Immature natural killer cell (primary cell): ENCODE data around the gene SPHKAP. TPM values are rescaled to one million over a fixed set of nuclear protein-coding genes. Genes with fewer than 3 reads are reported as not detected.
"Not testable (repeated sequence)": the region's sequence is repeated elsewhere in the genome, so short reads cannot be mapped to it uniquely, and the experiment has no call there.

Source experiments
- DNase-seq, 3 donors: peaks; one replicate each; pipeline ENCODE4 v3.0.0; 2022; ENCODE audit warnings: mixed read lengths in 1 of 3
- H3K27ac Mint-ChIP-seq, 6 donors: one replicate each; pipeline ENCODE4 v1.8.0; 2020; ENCODE audit warnings: mixed read lengths in 6 of 6, mild to moderate bottlenecking in 5 of 6, inconsistent platforms in 4 of 6, moderate library complexity in 3 of 6
- H3K27me3 Mint-ChIP-seq, 3 donors: one replicate each; pipeline ENCODE4 v1.8.0; 2020 to 2021; ENCODE audit warnings: low read depth in 3 of 3, mild to moderate bottlenecking in 3 of 3, mixed read lengths in 3 of 3, moderate library complexity in 3 of 3, inconsistent platforms in 1 of 3
- H3K36me3 Mint-ChIP-seq, 3 donors: one replicate each; pipeline ENCODE4 v1.8.0; 2020; ENCODE audit warnings: mixed read lengths in 3 of 3, inconsistent platforms in 2 of 3, mild to moderate bottlenecking in 2 of 3
- H3K4me1 Mint-ChIP-seq, 2 donors: one replicate each; pipeline ENCODE4 v1.8.0; 2020; ENCODE audit warnings: inconsistent platforms in 2 of 2, mild to moderate bottlenecking in 2 of 2, mixed read lengths in 2 of 2, moderate library complexity in 1 of 2
- H3K4me3 Mint-ChIP-seq, 5 donors: one replicate each; pipeline ENCODE4 v1.8.0; 2020; ENCODE audit warnings: mild to moderate bottlenecking in 5 of 5, mixed read lengths in 5 of 5, inconsistent platforms in 3 of 5, moderate library complexity in 3 of 5
- H3K9me3 Mint-ChIP-seq, 6 donors: one replicate each; pipeline ENCODE4 v1.8.0; 2020; ENCODE audit warnings: mild to moderate bottlenecking in 6 of 6, mixed read lengths in 6 of 6, inconsistent platforms in 4 of 6, moderate library complexity in 3 of 6
- polyA plus RNA-seq, 3 donors: library from polyadenylated mRNA; unstranded; fragments of 300-500 nt; fragmentation: Illumina TruSeq; gene quantifications; one replicate each; pipeline ENCODE4 v1.2.3, GENCODE V29; 2021

SPHKAP gene
- polyA plus RNA-seq, 3 donors from 2014 or later = not detected

DNA sequence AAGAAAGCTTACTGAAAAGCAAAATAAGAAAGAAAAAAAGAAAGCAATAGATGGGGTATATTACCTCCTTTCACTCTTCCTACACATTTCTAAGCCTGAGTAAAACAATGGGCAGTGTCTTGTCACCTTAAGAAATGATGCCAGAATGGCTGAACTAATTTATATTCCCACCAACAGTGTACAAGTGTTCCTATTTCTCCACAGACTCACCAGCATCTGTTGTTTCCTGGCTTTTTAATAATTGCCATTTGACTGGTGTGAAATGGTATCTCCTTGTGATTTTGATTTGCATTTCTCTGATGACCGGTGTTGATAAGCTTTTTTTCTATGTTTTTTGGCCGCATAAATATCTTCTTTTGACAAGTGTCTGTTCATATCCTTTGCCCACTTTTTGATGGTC, 98.4 kb downstream of the SPHKAP start:
- Mint-ChIP-seq H3K36me3 (no peaks in the 10 kb centered on the region), H3K27me3 (peaks cover 0 to 2% (median 0%) of the 10 kb centered on the region in 3 donors), H3K27ac (no peak overlapping the region), H3K9me3 (peaks cover 7 to 45% (median 11%) of the 10 kb centered on the region in 6 donors), H3K4me1 (no peaks in the 10 kb centered on the region), H3K4me3 (no peak overlapping the region)
- no peak for DNase-seq

DNA sequence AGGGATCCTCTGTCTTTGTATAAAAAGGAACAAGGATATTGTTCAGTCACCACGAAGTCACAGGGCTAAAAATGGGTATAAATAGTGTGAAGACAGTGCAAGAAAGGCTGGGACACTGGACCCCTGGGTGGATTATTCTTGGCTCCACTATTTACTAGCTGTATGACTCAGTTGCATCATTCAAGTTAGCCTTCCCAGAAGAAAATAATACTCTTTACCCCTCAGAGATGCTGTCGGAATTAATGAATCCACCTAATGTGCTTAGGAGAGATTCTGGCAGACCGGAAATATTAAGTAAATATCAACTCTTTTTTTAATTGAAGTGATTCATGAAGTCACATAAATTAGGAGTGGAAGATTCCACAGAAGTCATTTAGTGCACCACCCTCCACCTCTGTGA, 98.9 kb downstream of the SPHKAP start:
- DNase-seq = no peak
- no peak overlapping the region for H3K27ac Mint-ChIP-seq
- H3K27me3 Mint-ChIP-seq = peaks cover 0 to 2% (median 0%) of the 10 kb centered on the region in 3 donors
- H3K4me3 Mint-ChIP-seq = no peak overlapping the region
- H3K36me3 Mint-ChIP-seq = no peaks in the 10 kb centered on the region
- no peaks in the 10 kb centered on the region for H3K4me1 Mint-ChIP-seq
- peaks cover 7 to 50% (median 13%) of the 10 kb centered on the region in 6 donors for H3K9me3 Mint-ChIP-seq

DNA sequence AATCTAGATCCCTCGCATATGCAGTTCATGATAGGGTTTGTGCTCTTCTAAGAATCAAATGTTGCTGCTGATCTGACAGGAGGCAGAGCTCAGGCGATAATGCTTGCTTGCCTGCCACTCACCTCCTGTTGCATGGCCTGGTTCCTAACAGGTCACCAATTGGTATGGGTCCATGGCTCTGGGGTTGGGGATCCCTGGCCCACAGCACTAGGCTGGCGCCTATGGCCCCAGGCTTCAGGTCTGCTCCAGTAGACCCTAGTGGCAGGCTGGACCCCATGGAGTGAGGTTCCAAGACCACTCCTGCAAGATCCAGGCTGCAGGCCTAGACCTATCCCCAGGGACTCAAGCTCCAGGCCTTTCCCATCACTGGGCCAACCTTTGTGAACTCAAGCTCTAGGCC, 102.3 kb downstream of the SPHKAP start:
- H3K4me1 Mint-ChIP-seq = no peaks in the 10 kb centered on the region
- no peak overlapping the region for H3K4me3 Mint-ChIP-seq
- H3K9me3 Mint-ChIP-seq = peaks cover 10 to 41% (median 15%) of the 10 kb centered on the region in 6 donors
- H3K36me3 Mint-ChIP-seq = no peaks in the 10 kb centered on the region
- no peak overlapping the region for H3K27ac Mint-ChIP-seq
- H3K27me3 Mint-ChIP-seq = peaks cover 0 to 2% (median 0%) of the 10 kb centered on the region in 3 donors
- DNase-seq = no peak

DNA sequence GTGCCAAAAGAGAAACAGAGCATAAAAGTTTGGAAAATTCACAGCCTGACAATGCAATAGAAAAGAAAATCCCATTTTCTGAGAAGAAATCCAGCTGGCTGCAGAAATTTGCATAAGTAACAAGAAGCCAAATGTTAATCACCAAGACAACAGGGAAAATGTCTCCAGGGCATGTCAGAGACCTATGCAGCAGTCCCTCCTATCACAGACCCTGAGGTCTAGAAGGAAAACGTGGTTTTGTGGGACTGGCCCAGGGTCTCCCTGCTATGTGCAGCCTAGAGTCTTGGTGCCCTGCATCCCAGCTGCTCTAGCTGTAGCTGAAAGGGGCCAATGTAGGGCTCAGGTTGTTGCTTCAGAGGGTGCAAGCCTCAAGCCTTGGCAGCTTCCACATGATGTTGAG, 104.8 kb downstream of the SPHKAP start:
- H3K27me3 Mint-ChIP-seq, H3K27ac Mint-ChIP-seq: not testable (repeated sequence)

DNA sequence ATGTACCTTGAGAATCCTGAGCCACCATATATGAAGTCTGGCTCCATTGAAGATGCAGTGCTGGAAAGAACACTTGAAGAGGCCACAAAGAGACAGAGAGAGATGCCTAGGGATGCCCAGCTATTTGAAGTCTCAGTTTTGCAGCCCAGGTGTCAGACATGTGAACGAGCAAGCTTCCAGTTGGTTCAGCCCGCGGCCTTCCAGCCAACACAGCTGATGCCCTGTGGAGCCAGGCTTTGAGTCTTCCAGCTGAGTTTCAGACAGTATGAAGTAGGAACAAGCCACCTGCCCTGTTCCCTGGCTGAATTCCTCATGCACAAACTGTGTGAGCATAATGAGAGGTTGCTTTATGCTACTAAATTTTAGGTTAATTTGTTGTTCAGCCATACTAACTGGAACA, 108.8 kb downstream of the SPHKAP start:
- no peak for DNase-seq
- H3K36me3 Mint-ChIP-seq = no peaks in the 10 kb centered on the region
- H3K4me1 Mint-ChIP-seq = no peaks in the 10 kb centered on the region
- H3K27me3 Mint-ChIP-seq = no peaks in the 10 kb centered on the region
- peaks cover 4 to 26% (median 10%) of the 10 kb centered on the region in 6 donors for H3K9me3 Mint-ChIP-seq
- no peak overlapping the region for H3K27ac Mint-ChIP-seq
- no peak overlapping the region for H3K4me3 Mint-ChIP-seq

More for the DNA sequence above, 104.8 kb downstream of the SPHKAP start:
- not testable (repeated sequence) for DNase-seq, H3K4me1 Mint-ChIP-seq, H3K4me3 Mint-ChIP-seq, H3K36me3 Mint-ChIP-seq
- peaks cover 6 to 40% (median 17%) of the 10 kb centered on the region in 6 donors for H3K9me3 Mint-ChIP-seq

DNA sequence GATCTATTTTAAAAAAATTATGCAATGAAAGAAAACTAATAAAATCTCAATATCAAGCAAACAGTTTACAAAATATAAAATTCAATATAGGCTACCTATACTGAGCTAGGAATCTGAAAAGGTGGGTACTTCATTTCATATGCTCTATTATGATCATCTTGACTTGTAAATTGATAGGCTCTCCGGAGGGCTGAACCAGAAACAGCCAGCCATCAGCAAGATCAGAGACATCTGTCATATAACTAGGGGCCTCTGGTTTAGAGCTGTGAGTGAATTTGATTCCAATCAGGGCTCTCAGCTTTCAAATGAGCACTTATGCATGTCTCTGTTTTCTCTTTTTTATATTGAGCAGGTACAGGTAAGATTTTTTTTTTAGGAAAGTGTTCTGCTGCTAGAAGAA, 114.2 kb downstream of the SPHKAP start:
- peaks cover 0 to 30% (median 6%) of the 10 kb centered on the region in 6 donors for H3K9me3 Mint-ChIP-seq
- H3K36me3 Mint-ChIP-seq = no peaks in the 10 kb centered on the region
- H3K4me1 Mint-ChIP-seq = no peaks in the 10 kb centered on the region
- H3K27ac Mint-ChIP-seq = no peak overlapping the region
- no peak for DNase-seq
- no peaks in the 10 kb centered on the region for H3K27me3 Mint-ChIP-seq
- H3K4me3 Mint-ChIP-seq = no peak overlapping the region

DNA sequence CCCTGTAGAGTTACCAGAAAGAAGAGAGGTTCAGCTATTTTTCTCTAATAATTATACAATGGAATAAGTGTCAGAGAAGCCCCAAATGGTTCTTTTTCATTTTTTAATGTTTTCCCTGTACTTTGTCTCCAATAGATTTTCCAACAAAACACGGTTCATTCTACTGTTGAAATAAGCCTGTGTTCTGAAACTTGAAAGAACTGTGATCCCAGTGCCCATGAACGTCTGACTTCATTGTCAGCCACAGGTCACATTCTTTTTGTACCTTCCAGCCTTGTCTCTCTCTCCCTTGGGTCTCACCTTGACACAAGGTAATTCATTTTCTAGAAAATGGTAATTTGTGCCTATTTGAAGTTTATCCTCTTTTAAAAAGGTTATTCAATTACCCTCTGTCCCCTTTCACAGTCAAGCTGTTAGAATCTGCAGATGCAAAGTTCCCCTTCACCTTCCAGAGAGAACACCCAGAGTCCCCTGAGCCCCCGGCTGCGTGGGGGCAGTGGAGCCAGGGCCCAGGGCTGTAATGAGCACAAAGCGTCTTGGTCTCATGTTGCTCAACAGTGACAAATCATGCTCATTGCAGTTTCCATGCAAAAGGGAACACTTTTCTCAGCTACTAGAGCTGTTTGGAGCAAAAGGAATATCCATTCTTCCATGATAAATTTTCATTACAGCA, 115.2 kb downstream of the SPHKAP start:
- DNase-seq = no peak
- Mint-ChIP-seq H3K36me3 (no peaks in the 10 kb centered on the region), H3K4me3 (no peak overlapping the region), H3K27me3 (no peaks in the 10 kb centered on the region), H3K9me3 (peaks cover 0 to 24% (median 4%) of the 10 kb centered on the region in 6 donors), H3K27ac (no peak overlapping the region), H3K4me1 (no peaks in the 10 kb centered on the region)

DNA sequence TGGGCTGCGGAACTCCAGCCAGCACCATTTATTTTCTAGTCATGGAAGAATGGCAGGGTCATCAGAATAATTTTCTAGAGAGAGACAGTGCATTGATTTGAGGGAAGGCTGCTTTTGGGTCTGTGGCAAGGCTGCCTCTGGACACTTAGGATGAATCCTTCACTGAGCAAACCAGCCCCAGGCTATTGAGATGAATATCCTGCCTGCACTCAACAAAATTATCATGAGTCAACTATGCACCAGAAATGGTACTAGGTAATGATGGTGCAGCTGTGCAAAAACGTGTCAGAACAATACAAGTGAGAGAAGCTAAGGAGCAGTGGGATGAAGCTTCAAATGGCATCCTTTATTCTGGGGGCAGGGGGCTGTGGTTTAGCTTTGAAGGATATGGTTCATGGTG, 115.8 kb downstream of the SPHKAP start:
- no peak overlapping the region for H3K4me3 Mint-ChIP-seq
- DNase-seq = no peak
- H3K36me3 Mint-ChIP-seq = no peaks in the 10 kb centered on the region
- no peaks in the 10 kb centered on the region for H3K27me3 Mint-ChIP-seq
- H3K27ac Mint-ChIP-seq = no peak overlapping the region
- no peaks in the 10 kb centered on the region for H3K4me1 Mint-ChIP-seq
- H3K9me3 Mint-ChIP-seq = peaks cover 0 to 24% (median 5%) of the 10 kb centered on the region in 6 donors

DNA sequence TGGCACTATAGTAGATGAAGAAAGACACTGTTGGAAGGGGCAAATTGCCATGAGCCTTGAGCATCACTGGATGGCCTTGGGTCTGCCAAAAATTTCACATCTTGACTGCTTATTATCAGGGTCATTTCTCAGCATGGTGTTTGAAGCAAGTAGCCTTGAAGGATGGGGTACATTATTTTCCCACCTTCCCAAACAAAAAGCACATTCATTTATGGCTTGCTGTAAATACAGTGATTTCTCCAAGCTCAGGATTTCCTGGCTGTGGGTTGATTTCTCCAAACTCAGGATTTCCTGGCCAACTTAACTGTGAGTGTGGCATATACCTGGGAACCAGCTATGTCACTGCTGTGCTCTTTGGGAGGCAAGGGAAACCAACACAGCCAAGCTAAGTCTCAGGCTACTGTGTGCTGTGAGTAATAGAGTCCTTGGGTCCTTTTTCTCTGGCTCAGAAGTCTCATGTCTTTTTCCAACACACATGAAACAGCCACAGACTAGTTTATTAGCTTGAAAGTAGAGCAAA, 116.6 kb downstream of the SPHKAP start:
- Mint-ChIP-seq H3K9me3 (peaks cover 0 to 24% (median 5%) of the 10 kb centered on the region in 6 donors), H3K4me3 (no peak overlapping the region), H3K36me3 (no peaks in the 10 kb centered on the region), H3K27ac (no peak overlapping the region), H3K4me1 (no peaks in the 10 kb centered on the region), H3K27me3 (no peaks in the 10 kb centered on the region)
- DNase-seq = no peak

DNA sequence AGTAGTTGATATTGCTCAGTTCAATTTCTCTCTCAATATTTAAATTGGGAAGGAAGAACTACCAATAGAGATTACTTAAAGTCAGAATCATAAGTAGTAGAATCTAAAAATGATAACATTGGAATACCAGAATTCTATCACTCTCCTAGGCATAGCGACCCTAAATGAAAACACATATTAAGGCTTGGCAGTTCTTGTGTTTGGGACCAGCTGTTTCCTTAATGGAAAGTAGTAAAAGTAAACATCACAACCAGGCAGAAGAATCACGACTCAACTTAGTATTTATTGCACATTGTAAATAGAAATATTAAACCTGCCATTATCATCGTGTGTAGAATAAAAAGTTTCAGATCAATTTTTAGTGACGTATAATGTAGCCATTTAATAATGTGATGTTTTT, 117.5 kb downstream of the SPHKAP start:
- no peak overlapping the region for H3K4me3 Mint-ChIP-seq
- H3K36me3 Mint-ChIP-seq = no peaks in the 10 kb centered on the region
- peaks cover 0 to 24% (median 5%) of the 10 kb centered on the region in 6 donors for H3K9me3 Mint-ChIP-seq
- H3K27ac Mint-ChIP-seq = no peak overlapping the region
- no peak for DNase-seq
- H3K27me3 Mint-ChIP-seq = no peaks in the 10 kb centered on the region
- no peaks in the 10 kb centered on the region for H3K4me1 Mint-ChIP-seq

DNA sequence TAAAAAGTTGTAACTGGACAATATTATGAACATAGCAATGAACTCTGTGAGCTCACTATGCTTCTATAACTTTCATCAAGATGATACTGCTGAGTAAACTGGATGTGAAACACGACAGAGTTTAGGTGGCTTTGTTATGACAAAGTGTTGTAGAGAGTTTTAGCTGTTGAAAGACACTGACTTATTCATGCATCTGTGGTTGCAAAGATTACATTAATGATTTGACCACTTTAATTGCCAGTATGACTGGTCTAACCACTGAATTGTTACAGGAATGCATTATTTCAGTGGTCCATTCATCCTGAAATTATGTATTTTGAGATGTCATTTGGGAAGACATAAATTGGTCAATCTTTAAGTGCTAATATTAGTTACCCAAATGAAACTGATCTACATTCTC, 117.9 kb downstream of the SPHKAP start:
- Mint-ChIP-seq H3K9me3 (peaks cover 0 to 29% (median 5%) of the 10 kb centered on the region in 6 donors), H3K27ac (no peak overlapping the region), H3K36me3 (no peaks in the 10 kb centered on the region), H3K27me3 (no peaks in the 10 kb centered on the region), H3K4me1 (no peaks in the 10 kb centered on the region), H3K4me3 (no peak overlapping the region)
- DNase-seq = no peak

DNA sequence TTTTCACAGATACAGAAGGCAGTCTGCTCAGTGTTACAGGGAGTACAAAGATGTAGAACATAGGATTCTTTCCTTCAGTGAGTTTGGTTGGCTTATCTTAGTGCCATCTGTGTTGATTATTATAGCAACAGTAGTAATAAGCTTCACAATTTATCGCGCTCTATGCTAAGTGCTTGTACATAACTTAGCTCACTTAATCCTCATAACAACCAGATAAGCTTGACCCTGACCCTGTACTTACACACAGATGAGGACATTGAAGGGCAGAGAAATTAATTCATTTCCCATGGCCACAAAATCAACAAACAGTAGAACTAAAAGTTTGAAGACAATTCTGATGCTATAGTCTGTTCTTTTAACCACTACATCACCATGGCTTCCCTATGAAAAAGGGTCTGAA, 121.8 kb downstream of the SPHKAP start:
- Mint-ChIP-seq H3K27me3 (no peaks in the 10 kb centered on the region), H3K9me3 (peaks cover 0 to 23% (median 4%) of the 10 kb centered on the region in 6 donors), H3K27ac (no peak overlapping the region), H3K4me1 (no peaks in the 10 kb centered on the region), H3K4me3 (no peak overlapping the region), H3K36me3 (no peaks in the 10 kb centered on the region)
- no peak for DNase-seq

DNA sequence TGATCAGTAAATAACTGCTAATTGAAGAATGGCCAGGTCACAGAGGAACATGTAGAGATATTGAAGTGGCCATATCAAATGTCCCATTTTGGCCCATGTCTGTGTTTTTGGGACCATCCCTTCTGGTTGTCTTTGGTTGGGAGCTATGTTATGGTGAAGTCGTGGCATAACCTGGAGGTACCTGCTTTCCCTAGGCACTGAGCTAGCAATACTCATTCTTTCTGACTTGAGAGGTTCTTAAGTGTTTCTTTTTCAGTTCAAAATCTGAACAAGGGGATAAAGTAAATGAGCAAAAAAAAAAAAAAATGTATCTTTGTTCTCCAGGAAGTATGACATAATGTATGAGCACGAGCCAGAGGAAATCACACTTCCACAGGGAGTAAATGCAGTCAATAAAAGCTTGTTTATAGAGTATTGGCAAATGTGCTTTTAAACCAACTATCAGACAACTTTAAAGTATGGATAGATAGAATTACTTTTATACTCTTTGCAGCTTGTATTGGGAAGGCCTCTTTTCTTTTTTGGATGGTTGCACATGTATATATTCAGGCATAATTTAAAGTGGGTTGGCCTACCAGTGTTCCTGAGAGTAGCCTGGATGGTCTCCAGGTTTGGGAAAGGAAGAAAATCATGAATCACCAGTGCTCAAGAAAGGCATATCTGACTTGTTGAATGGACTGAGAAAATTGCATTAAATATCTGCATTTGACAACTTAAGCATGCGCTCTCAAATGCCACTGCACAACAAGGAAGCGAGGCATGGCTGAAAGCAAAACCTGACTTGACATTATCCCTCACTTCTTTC, 125.0 kb downstream of the SPHKAP start:
- no peaks in the 10 kb centered on the region for H3K36me3 Mint-ChIP-seq
- peaks cover 0 to 27% (median 9%) of the 10 kb centered on the region in 6 donors for H3K9me3 Mint-ChIP-seq
- H3K27ac Mint-ChIP-seq = no peak overlapping the region
- no peak for DNase-seq
- H3K4me3 Mint-ChIP-seq = no peak overlapping the region
- H3K4me1 Mint-ChIP-seq = no peaks in the 10 kb centered on the region
- no peaks in the 10 kb centered on the region for H3K27me3 Mint-ChIP-seq

DNA sequence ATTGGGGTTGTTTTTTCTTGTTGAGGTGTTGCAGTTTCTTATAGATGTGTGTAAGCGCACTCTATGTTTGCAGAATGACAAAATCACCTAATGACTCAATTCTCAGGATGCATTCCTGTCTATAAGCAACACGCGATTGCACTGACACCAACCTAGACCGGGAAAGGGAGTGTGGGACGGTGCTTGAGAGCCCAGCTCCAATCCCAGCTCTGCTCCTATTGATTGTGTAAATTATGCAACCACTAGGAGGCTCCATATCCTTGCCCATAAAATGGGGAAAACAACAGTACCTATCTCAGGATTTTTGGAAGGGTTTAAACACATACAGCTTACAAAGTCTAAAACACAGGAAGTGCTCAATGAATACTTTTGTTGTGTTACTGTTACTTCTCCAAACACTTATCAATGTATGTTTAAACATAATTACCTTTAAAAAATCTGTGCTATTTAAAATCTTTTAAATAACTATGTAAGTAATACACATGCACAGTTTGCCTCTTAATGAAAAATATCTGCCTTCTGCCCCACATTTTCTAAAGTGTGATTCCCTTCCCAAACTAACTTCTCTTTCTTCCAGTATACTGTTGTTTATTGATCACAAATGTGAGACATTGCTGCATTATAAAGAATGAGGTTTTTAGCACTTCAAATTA, 132.5 kb downstream of the SPHKAP start:
- Mint-ChIP-seq H3K9me3 (peaks cover 2 to 13% (median 9%) of the 10 kb centered on the region in 6 donors), H3K27ac (no peak overlapping the region), H3K4me3 (no peak overlapping the region), H3K36me3 (no peaks in the 10 kb centered on the region), H3K4me1 (no peaks in the 10 kb centered on the region), H3K27me3 (peaks cover 0 to 1% (median 0%) of the 10 kb centered on the region in 3 donors)
- DNase-seq = no peak
